T-helper 2 cell treated with Interferon-gamma antibody and Interleukin-4, amounts not matched to agents 100 ng/mL and 5 ng/mL, for 36 hours (primary cell): ENCODE data around the gene SLC38A2. TPM values are rescaled to one million over a fixed set of nuclear protein-coding genes. Genes with fewer than 3 reads are reported as not detected.

Source experiments
- intact Hi-C: fragments of 100-400 bp; cut with micrococcal nuclease; formaldehyde crosslinking; loops from one replicate; pipeline ENCODE4 v1.15.1; 2023
- total RNA-seq: library from RNA; stranded (reverse); gene quantifications from 2 replicates; pipeline ENCODE4 v1.2.3, GENCODE V29; 2022

SLC38A2 gene
- total RNA-seq: 168 TPM in 2 replicates

GRCh38 chr12:46372544-46373300, at the start of gene SLC38A2:
SLC38A2 (minus strand) TSS chr12:46372773; CDS start chr12:46371293, 1,480 bp downstream.
- intact Hi-C loops: loop anchor here (1.0 to 10.0 kb wide), 11 partner anchors 11 to 1335 kb away; partner anchors contain the start of genes ARID2, RPAP3, SCAF11 and SLC38A1

- intact Hi-C loops: no loop called here
These were observed 47.1 kb upstream of the SLC38A2 start for GRCh38 chr12:46419675-46420074.

GRCh38 chr12:46415552-46415951, 43.0 kb upstream of the SLC38A2 start:
- intact Hi-C loops: no loop called here

DNA sequence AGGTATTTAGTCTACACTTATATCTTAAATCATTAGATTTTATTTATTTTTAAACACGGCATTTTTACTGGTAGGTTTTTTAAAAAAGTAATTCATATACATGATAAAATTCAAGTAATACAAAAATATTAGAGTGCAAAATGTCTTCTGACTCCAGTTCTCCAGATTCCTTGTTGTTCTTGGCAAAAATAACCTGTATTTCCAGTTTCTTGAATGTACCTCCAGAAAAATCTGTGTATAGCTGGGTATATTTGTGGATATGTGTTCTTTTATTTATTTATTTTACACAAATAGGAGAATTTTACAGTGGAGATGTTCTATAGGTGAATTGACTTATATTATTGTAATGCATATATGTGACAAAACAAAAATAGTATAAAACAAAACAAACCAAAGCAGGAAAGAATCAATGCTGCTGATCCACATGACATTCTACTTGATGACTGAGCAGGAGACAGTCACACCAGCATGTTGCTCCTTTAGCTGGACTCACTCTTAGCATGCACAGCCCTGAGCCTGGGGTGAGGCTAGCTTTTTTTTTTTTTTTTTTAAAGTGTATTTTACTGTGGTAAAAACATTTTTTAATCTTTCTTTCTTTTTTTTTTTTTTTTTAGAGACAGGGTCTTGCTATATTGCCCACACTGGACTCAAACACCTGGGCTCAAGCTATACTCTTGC, 42.2 kb upstream of the SLC38A2 start:
- intact Hi-C loops: no loop called here

GRCh38 chr12:46413368-46413767, 40.8 kb upstream of the SLC38A2 start:
- intact Hi-C loops: no loop called here

- intact Hi-C loops: no loop called here
These were observed 40.3 kb upstream of the SLC38A2 start for GRCh38 chr12:46412857-46413256.

DNA sequence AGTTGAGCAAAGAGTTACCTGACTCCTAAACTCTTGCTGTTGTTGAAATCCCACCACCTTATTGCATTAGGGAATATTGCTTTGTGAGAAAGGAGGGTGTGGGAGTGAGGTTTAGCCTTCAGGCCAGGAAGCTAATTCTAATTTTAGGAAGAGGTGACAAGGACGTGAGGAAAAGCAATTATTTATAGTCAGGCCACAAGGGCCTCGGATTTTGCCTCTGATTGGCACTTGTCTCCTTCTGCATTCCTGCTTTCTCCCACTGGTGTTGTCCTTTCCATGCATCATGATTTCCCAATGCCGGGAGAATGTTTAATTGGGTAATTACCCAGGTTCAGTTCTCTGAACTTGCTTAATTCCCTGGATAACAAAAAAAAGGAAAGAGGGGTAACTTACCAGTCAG, 37.9 kb upstream of the SLC38A2 start:
- intact Hi-C loops: no loop called here

- intact Hi-C loops: no loop called here
These were observed 37.4 kb upstream of the SLC38A2 start for GRCh38 chr12:46409974-46410373.

- intact Hi-C loops: no loop called here
These were observed 36.8 kb upstream of the SLC38A2 start for GRCh38 chr12:46409342-46409741.

DNA sequence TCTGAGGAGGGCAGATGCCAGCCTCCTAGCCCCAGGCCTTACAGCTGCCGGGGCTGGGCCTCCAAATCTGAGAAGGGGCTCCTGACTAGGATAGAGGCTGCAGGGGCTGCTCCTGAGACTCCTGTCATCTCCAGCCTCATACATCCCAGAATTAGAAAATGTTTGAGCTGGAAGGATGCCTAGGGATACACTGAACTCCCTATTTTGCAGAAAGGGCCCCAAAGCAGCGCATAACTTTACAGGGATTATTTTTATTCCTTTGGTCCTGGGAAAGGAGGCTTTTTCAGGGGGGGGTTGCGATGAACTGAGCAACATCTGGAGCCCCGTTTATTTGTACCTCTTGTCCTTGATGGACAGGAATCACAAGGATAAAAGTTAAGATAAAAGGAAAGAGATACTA, 35.9 kb upstream of the SLC38A2 start:
- intact Hi-C loops: no loop called here

DNA sequence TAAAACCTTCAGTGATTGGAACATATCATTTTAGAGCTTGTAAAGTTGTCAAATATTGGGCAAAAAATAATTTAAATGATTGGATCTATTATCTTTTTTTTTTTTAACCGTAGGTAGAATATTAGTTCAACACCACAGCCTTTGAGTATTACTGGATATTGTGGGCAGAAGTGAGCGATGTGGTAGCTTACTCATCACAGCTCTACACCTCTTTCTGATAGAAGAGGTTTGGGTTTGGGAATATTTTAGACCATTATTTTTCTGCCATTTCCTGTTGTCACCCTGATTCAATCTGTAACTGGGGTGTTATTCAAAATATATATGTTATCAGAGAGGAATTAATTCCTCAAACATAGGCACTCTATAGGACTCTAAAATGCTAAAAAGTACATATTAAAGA, 34.8 kb upstream of the SLC38A2 start:
- intact Hi-C loops: no loop called here

- intact Hi-C loops: no loop called here
These were observed 33.9 kb upstream of the SLC38A2 start for GRCh38 chr12:46406352-46407027.

DNA sequence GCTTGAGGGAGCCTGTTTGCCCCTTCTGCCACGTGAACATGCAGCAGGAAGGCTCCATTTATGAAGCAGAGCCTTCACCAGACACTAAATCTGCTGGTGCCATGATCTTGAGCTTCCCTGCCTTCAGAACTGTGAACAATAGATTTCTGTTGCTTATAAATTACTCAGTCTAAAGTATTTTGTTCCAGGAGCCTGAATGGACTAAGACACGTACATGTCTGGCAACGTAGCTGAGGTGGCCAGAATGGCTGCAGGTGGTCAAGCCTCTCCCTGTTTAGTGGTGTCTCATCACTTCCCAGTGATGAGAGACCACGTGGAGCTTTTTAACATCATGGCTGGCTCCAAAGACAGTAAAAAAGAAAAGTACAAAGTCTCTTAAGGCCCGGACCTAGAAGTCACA, 32.2 kb upstream of the SLC38A2 start:
- intact Hi-C loops: loop anchor here (5.0 kb wide), 1 partner anchor 53 kb away; no protein-coding TSS in a partner anchor

DNA sequence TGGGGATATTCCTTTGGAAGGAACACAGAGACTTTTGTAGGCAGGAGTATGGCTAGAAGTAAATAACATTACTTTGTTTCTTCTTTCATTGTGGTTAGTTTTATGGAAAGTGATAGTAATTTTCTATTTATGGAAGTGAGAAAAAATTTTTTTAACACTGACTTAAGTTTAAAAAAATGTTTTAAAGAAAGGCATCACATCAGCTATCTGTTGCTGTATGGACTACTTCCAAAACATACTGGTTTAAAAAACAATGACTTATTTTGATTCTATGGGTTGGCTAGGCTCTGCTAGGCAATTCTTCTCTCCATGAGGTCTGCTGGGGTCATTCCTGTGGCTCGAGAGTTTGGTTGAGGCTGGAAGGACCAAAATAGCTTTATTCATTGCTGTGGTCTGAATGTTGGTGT, 31.7 kb upstream of the SLC38A2 start:
- intact Hi-C loops: loop anchor here (5.0 kb wide), 1 partner anchor 53 kb away; no protein-coding TSS in a partner anchor

GRCh38 chr12:46403719-46404070, 31.1 kb upstream of the SLC38A2 start:
- intact Hi-C loops: loop anchor here (5.0 kb wide), 1 partner anchor 54 kb away; no protein-coding TSS in a partner anchor

- intact Hi-C loops: loop anchor here (5.0 kb wide), 1 partner anchor 54 kb away; no protein-coding TSS in a partner anchor
These were observed 30.6 kb upstream of the SLC38A2 start for GRCh38 chr12:46402941-46403718.

GRCh38 chr12:46402451-46402850, 29.9 kb upstream of the SLC38A2 start:
- intact Hi-C loops: loop anchor here (5.0 kb wide), 1 partner anchor 55 kb away; no protein-coding TSS in a partner anchor

- intact Hi-C loops: loop anchor here (5.0 kb wide), 1 partner anchor 56 kb away; no protein-coding TSS in a partner anchor
These were observed 29.1 kb upstream of the SLC38A2 start for GRCh38 chr12:46401662-46402061.

DNA sequence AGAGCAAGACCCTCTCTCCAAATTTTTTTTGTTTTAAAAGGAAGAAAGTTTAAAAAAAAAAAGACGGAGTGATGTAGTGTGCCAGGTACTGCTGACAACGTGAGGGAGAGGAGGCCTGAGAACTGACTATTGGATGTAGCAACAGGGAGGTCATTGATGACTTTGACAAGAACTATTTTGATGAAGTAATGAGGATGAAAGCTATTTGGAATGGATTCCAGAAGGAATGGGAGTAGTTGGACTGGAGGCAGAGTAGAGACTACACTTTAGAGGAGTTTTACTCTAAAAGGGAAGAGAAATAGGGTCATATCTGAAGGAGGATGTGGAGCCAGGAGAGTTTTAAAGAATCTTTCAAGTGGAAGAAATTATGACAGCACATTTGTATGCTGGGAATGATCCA, 27.8 kb upstream of the SLC38A2 start:
- intact Hi-C loops: loop anchor here (5.0 kb wide), 1 partner anchor 57 kb away; no protein-coding TSS in a partner anchor

- intact Hi-C loops: loop anchor here (1.0 to 5.0 kb wide), 2 partner anchors 16 to 58 kb away; no protein-coding TSS in a partner anchor
These were observed 27.1 kb upstream of the SLC38A2 start for GRCh38 chr12:46399461-46400248.
